Smooth muscle cell (in vitro differentiated cells): ENCODE results near the gene TBC1D7. TPM values are rescaled to one million over a fixed set of nuclear protein-coding genes. Genes with fewer than 3 reads are reported as not detected.

Source experiments
- DNase-seq: peaks from one replicate; lab custom pipeline; 2025; ENCODE audit not compliant: unreplicated experiment; lab: John Stamatoyannopoulos, UW
- H2AFZ ChIP-seq: fragments of 200-600 bp; sonication (generic); 2 replicates; pipeline ENCODE4 v1.6.0; 2016; ENCODE audit warnings: antibody characterized with exemption, low read depth, mild to moderate bottlenecking
- H3F3A ChIP-seq: fragments of 200-600 bp; sonication (generic); 2 replicates; pipeline ENCODE4 v1.6.0; 2017; ENCODE audit warnings: antibody characterized with exemption, low read depth
- H3K27ac ChIP-seq: fragments of 200-600 bp; sonication (generic); 2 replicates; pipeline ENCODE4 v1.5.1; 2016; ENCODE audit warnings: low read depth, mild to moderate bottlenecking
- H3K27me3 ChIP-seq: fragments of 200-600 bp; sonication (generic); 2 replicates; pipeline ENCODE4 v1.6.1; 2016; ENCODE audit warnings: low read depth, mild to moderate bottlenecking
- H3K36me3 ChIP-seq: fragments of 200-600 bp; sonication (generic); 2 replicates; pipeline ENCODE4 v1.5.1; 2016; ENCODE audit warnings: low read depth
- H3K4me1 ChIP-seq: fragments of 200-600 bp; sonication (generic); 2 replicates; pipeline ENCODE4 v1.5.1; 2016; ENCODE audit warnings: low read depth
- H3K4me2 ChIP-seq: fragments of 200-600 bp; sonication (generic); 2 replicates; pipeline ENCODE4 v1.6.0; 2016; ENCODE audit warnings: mild to moderate bottlenecking
- H3K4me3 ChIP-seq: fragments of 200-600 bp; sonication (generic); 2 replicates; pipeline ENCODE4 v1.5.1; 2016; ENCODE audit warnings: mild to moderate bottlenecking
- H3K79me2 ChIP-seq: fragments of 200-600 bp; sonication (generic); 2 replicates; pipeline ENCODE4 v1.6.0; 2016; ENCODE audit warnings: low read depth, mild to moderate bottlenecking
- H3K9ac ChIP-seq: fragments of 200-600 bp; sonication (generic); 2 replicates; pipeline ENCODE4 v1.6.0; 2016; ENCODE audit warnings: low read depth
- H3K9me3 ChIP-seq: fragments of 200-600 bp; sonication (generic); replicated peaks from 2 replicates; pipeline ENCODE4 v1.5.1; 2016; ENCODE audit warnings: low read depth
- H4K20me1 ChIP-seq: fragments of 200-600 bp; sonication (generic); 2 replicates; pipeline ENCODE4 v1.6.0; 2016; ENCODE audit warnings: low read depth
- WGBS: methylation state at CpG from one replicate; pipeline ENCODE4 v1.1.7; 2016; ENCODE audit warnings: low lambda C conversion rate; 5-methylcytosine and 5-hydroxymethylcytosine counted together
- polyA plus RNA-seq: library from polyadenylated mRNA; unstranded; fragments of >200 nt; fragmentation: Nextera tagmentation; extraction: Ambion mirVana; gene quantifications from 2 replicates; pipeline ENCODE4 v1.2.1, GENCODE V29; 2016
- total RNA-seq: library from RNA; depleted of rRNA; stranded (reverse); fragments of >200 nt; gene quantifications from 2 replicates; pipeline ENCODE4 v1.2.3, GENCODE V29; 2014
- TF ChIP-seq, protein P1 (sequence below): fragments of 200-600 bp; sonication (generic); IDR thresholded peaks from 2 replicates; pipeline ENCODE4 v1.5.1; 2017; ENCODE audit warnings: borderline replicate concordance, mild to moderate bottlenecking, antibody characterized with exemption; ENCODE audit not compliant: insufficient read depth, poor library complexity, severe bottlenecking

The TBC1D7 gene
- total and polyA plus RNA-seq, 2 experiments from 2014 or later: 21.1 to 39.6 TPM

DNA sequence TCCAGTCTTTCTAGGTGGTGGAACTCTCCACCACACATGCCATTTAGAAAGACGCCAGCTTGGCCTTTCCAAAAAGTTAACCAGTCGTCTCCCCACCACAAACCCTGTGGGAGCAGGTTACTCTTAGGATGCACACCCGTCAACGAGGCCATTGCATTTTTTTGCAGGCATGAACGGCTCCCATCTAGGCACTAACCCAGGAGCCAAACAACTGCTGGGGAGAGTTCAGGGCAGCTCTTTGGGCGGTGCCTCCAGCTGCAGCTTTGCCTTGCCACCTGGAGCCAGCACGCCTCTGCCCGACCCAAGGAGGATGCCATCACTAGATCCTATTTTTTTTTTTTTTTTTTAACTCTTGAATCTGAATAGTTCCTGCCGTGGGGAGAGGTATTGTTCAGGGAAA is 39.9 kb downstream of the TBC1D7 start:
- no peaks in the 10 kb centered on the region for H4K20me1 ChIP-seq
- H3K4me1 ChIP-seq: peaks cover 4% of the 10 kb centered on the region
- no peaks in the 10 kb centered on the region for H3K79me2 ChIP-seq
- H2AFZ ChIP-seq: no peak overlapping the region
- DNase-seq: no peak
- WGBS: 94% methylated on average over 9 of the region's 9 CpGs
- no peaks in the 10 kb centered on the region for H3K9me3 ChIP-seq
- H3K27me3 ChIP-seq: no peaks in the 10 kb centered on the region
- no peak overlapping the region for H3K4me2 ChIP-seq
- H3K27ac ChIP-seq: no peak overlapping the region
- no peaks in the 10 kb centered on the region for H3K36me3 ChIP-seq
- no peak overlapping the region for H3K9ac ChIP-seq
- H3F3A ChIP-seq: no peaks in the 10 kb centered on the region
- H3K4me3 ChIP-seq: no peak overlapping the region
- TF ChIP-seq, protein P1, sequence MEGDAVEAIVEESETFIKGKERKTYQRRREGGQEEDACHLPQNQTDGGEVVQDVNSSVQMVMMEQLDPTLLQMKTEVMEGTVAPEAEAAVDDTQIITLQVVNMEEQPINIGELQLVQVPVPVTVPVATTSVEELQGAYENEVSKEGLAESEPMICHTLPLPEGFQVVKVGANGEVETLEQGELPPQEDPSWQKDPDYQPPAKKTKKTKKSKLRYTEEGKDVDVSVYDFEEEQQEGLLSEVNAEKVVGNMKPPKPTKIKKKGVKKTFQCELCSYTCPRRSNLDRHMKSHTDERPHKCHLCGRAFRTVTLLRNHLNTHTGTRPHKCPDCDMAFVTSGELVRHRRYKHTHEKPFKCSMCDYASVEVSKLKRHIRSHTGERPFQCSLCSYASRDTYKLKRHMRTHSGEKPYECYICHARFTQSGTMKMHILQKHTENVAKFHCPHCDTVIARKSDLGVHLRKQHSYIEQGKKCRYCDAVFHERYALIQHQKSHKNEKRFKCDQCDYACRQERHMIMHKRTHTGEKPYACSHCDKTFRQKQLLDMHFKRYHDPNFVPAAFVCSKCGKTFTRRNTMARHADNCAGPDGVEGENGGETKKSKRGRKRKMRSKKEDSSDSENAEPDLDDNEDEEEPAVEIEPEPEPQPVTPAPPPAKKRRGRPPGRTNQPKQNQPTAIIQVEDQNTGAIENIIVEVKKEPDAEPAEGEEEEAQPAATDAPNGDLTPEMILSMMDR: no peak

DNA sequence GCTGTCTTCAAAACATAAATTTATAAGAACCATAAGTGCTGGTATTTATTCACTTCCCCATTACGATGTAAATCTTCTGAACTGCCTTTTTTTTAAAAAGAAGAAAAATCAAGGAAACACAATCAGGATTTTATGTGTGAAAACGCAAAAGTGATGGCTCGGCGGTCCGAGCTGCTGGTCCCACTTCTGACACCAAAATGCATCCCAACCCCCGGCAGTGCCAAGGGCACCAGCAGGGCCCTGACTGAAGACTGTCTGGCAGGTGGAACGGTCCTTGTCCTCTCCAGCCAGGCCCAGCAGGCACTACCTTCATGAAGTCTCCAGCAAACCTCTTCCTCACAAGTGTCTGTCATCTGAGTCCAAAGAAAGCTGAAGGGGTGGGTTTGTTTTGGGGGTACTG is 41.2 kb downstream of the TBC1D7 start:
- no peaks in the 10 kb centered on the region for H3K79me2 ChIP-seq
- TF ChIP-seq, protein P1: no peak
- no peak overlapping the region for H2AFZ ChIP-seq
- no peak overlapping the region for H3K4me2 ChIP-seq
- H3K27me3 ChIP-seq: no peaks in the 10 kb centered on the region
- H3K4me3 ChIP-seq: no peak overlapping the region
- no peak overlapping the region for H3K27ac ChIP-seq
- peaks cover 4% of the 10 kb centered on the region for H3K4me1 ChIP-seq
- H3K9me3 ChIP-seq: no peaks in the 10 kb centered on the region
- H3K36me3 ChIP-seq: no peaks in the 10 kb centered on the region
- no peaks in the 10 kb centered on the region for H3F3A ChIP-seq
- H4K20me1 ChIP-seq: no peaks in the 10 kb centered on the region
- 94% methylated on average over 7 of the region's 7 CpGs for WGBS
- H3K9ac ChIP-seq: no peak overlapping the region
- DNase-seq: no peak

DNA sequence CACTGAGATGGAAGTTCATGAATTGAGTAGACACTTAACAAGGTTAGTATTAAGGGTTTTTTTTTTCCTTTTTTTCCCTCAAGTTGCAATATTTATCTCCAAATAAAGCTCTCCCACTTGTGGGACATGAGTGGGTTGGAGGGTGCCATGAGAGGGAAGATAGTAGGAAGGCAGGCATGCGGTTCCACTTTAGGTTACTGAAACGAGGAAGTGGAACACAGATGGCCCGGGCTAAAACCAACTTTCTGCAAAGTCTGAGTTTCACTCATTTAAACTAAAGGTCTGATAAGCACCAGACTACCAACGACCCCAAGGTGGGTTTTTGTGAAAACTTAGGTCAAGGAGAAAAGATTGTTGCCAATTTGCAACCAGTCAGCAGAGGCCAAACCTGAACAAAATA is 42.2 kb downstream of the TBC1D7 start:
- no peak for DNase-seq
- Histone ChIP-seq H3K4me1 (peaks cover 4% of the 10 kb centered on the region), H3F3A (no peaks in the 10 kb centered on the region), H3K9me3 (no peaks in the 10 kb centered on the region), H3K36me3 (no peaks in the 10 kb centered on the region), H3K4me2 (no peak overlapping the region), H3K4me3 (no peak overlapping the region), H3K27ac (no peak overlapping the region), H3K79me2 (no peaks in the 10 kb centered on the region), H3K9ac (no peak overlapping the region), H3K27me3 (no peaks in the 10 kb centered on the region), H2AFZ (no peak overlapping the region), H4K20me1 (no peaks in the 10 kb centered on the region)
- TF ChIP-seq, protein P1: no peak
- 84% methylated on average over 4 of the region's 4 CpGs for WGBS

DNA sequence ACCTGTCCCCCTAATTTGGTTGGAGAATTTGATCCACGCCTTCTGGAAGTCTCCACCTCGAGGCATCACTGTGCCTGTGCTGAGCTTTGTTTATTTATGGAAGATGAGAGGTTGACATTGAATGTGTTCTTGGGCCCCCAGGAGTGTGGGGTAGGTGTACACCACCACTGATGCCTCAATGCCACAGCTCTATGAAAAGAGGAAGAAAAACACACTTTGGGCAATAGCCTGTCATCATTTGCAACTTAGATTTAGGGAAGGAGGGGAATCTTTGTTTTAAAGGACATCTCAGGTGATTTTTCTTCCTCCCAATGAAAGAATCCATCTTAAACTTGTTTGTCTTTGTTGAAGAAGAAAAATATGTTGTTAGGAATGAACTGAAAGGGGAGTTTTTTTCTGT is 42.6 kb downstream of the TBC1D7 start:
- H4K20me1 ChIP-seq: no peaks in the 10 kb centered on the region
- no peak overlapping the region for H3K27ac ChIP-seq
- H3K4me3 ChIP-seq: no peak overlapping the region
- H3K79me2 ChIP-seq: no peaks in the 10 kb centered on the region
- no peak overlapping the region for H3K4me2 ChIP-seq
- H3K36me3 ChIP-seq: no peaks in the 10 kb centered on the region
- TF ChIP-seq, protein P1: no peak
- DNase-seq: no peak
- WGBS: 96% methylated on average over 2 of the region's 2 CpGs
- no peaks in the 10 kb centered on the region for H3K27me3 ChIP-seq
- no peak overlapping the region for H3K9ac ChIP-seq
- peaks cover 4% of the 10 kb centered on the region for H3K4me1 ChIP-seq
- H3F3A ChIP-seq: no peaks in the 10 kb centered on the region
- H3K9me3 ChIP-seq: no peaks in the 10 kb centered on the region
- no peak overlapping the region for H2AFZ ChIP-seq
